Upper lobe of right lung (tissue), 1 donor: Measurements from ENCODE around the gene CHD5. TPM values are rescaled to one million over a fixed set of nuclear protein-coding genes. Genes with fewer than 3 reads are reported as not detected.

ENCODE experiments used
- ATAC-seq: fragments of 200-7000 bp; cut with Tn5 transposase; one replicate; pipeline ENCODE4 v1.9.1; 2020; ENCODE audit warnings: mild to moderate bottlenecking, moderate library complexity
- DNase-seq: peaks from one replicate; pipeline ENCODE4 v3.0.0-alpha.2; 2020
- H3K27ac ChIP-seq: fragments of 200-600 bp; one replicate; pipeline ENCODE4 v1.8.0; 2022
- H3K27me3 ChIP-seq: fragments of 200-600 bp; one replicate; pipeline ENCODE4 v1.8.0; 2022; ENCODE audit warnings: mild to moderate bottlenecking
- H3K36me3 ChIP-seq: fragments of 200-600 bp; one replicate; pipeline ENCODE4 v1.8.0; 2022
- H3K4me1 ChIP-seq: fragments of 200-600 bp; one replicate; pipeline ENCODE4 v1.8.0; 2022
- H3K4me3 ChIP-seq: fragments of 200-600 bp; one replicate; pipeline ENCODE4 v1.8.0; 2022; ENCODE audit warnings: mild to moderate bottlenecking
- H3K9me3 ChIP-seq: fragments of 200-600 bp; one replicate; pipeline ENCODE4 v1.8.0; 2022
- intact Hi-C: fragments of 100-400 bp; cut with DNase I; formaldehyde crosslinking; loops from one replicate; pipeline ENCODE4 v1.11.0; 2022
- total RNA-seq: library from RNA; stranded (reverse); fragmentation: NEBNext Ultra II Directional; extraction: Animal tissue kit (Norgen Biotek cat#: 25700); gene quantifications from one replicate; pipeline ENCODE4 v1.2.1, GENCODE V29; 2021
- TF ChIP-seq, protein P1 (sequence below): fragments of 200-600 bp; IDR thresholded peaks from one replicate; pipeline ENCODE4 v1.8.0; 2022; ENCODE audit warnings: antibody characterized with exemption
- donor health status: DM: no; HTN: yes; CAD: no; lungs with severe emphysema.

The CHD5 gene
- total RNA-seq, 1 donor from 2014 or later = 0.23 TPM

DNA sequence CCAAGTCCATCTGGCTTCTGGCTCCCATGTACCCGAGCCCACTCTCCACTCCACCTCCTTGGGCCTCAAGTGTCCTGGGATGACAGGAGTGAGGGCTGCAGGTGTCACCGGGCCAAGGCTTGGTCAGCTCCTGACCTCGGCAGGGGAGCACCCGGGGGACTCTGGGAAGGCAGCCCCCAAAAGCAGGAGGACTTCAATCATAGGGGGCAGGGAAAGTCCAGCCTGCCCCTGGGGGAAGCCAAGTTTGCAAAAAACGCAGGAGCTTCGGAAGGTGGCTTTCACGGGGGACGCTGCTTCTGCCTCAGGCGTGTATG is 77.6 kb downstream of the CHD5 start:
- Histone ChIP-seq H3K27ac (no peak overlapping the region), H3K9me3 (no peaks in the 10 kb centered on the region), H3K4me1 (no peaks in the 10 kb centered on the region), H3K36me3 (no peaks in the 10 kb centered on the region), H3K4me3 (no peak overlapping the region), H3K27me3 (peaks cover 12% of the 10 kb centered on the region)
- no peak for ATAC-seq
- TF ChIP-seq, protein P1, sequence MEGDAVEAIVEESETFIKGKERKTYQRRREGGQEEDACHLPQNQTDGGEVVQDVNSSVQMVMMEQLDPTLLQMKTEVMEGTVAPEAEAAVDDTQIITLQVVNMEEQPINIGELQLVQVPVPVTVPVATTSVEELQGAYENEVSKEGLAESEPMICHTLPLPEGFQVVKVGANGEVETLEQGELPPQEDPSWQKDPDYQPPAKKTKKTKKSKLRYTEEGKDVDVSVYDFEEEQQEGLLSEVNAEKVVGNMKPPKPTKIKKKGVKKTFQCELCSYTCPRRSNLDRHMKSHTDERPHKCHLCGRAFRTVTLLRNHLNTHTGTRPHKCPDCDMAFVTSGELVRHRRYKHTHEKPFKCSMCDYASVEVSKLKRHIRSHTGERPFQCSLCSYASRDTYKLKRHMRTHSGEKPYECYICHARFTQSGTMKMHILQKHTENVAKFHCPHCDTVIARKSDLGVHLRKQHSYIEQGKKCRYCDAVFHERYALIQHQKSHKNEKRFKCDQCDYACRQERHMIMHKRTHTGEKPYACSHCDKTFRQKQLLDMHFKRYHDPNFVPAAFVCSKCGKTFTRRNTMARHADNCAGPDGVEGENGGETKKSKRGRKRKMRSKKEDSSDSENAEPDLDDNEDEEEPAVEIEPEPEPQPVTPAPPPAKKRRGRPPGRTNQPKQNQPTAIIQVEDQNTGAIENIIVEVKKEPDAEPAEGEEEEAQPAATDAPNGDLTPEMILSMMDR = no peak
- DNase-seq = no peak
- intact Hi-C loops = no loop called here

DNA sequence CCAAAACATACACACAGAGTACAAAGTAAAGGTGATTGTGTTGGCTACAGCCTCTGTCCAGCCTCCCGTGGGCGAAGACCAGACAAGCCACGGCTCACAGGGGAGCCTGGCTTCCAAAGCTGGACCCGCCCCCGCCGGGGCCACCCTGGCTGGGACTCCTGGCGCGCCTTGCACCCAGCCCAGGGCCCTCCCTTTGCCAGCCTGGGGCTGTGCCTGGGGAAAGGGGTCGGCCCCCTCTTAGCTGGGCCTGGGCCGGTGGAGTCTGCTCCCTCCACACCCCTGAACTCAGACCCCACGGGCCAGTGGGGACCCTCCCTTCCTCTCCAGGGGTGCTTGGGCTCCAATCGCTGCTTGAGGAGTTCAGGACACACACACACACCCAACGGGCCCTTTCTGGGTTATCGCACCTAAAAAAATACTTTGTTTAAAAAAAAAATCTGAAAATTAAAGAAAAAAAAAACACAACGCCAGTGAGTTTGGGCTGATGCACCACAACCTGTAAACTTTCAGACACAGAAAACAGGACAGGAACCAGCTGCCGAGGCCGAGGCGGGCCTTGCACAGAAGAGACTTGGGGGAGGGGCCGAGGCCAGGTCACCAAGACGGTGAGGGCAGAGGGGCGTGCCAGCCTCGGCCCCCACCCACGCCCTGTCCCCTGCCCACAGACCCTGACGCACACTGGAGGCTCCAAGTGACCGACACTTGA is 78.1 kb downstream of the CHD5 start:
- Histone ChIP-seq H3K27ac (no peak overlapping the region), H3K4me1 (no peaks in the 10 kb centered on the region), H3K9me3 (no peaks in the 10 kb centered on the region), H3K36me3 (no peaks in the 10 kb centered on the region), H3K4me3 (no peak overlapping the region), H3K27me3 (peaks cover 12% of the 10 kb centered on the region)
- intact Hi-C loops = no loop called here
- ATAC-seq = no peak
- peak; percentile 63 for DNase-seq
- TF ChIP-seq, protein P1 = no peak

DNA sequence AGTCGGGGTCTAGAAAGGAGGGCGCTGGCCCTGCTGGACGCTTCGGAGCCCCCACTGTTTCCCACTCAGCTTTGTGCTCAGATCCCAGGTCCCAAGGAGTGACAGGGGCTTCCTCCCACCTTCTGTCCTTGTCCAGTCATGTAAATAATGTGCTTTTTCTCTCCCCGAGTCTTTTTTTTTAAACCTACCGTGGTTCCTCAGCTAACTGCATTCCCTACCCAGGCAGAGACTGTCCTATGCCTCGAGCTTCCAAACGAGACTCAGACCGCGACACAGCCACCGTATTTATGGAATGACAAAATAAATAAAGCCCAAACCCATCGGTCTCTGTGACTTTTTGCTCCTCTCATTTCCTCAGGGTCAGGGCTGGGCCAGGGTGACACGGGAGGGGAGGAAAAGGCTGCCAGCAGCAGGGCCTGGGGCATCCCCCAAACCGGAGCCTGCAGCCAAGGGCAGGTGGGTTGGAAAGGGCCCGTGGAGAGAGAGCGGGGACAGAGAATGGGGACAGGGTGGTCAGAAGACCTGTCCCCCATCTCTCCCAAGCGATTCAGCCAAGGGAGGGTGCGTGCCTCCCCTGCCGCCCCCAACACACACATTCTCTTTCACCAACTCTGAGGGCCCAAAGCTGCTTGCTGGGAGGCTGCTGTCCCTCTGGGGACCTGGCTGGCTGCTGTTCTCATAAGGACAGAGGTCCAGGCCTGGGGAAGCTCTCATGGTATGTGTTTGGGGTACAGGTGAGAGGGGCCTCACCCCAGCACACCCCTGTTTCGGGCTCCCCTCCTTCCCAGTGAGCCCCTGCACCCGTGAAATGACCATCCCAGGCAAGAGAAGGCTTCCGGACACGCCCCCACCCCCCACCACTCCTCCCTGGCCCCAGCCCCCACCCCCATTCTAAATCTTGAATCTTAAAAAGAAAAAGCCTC is 79.0 kb downstream of the CHD5 start:
- peak; percentile 57 for DNase-seq
- TF ChIP-seq, protein P1 = no peak

DNA sequence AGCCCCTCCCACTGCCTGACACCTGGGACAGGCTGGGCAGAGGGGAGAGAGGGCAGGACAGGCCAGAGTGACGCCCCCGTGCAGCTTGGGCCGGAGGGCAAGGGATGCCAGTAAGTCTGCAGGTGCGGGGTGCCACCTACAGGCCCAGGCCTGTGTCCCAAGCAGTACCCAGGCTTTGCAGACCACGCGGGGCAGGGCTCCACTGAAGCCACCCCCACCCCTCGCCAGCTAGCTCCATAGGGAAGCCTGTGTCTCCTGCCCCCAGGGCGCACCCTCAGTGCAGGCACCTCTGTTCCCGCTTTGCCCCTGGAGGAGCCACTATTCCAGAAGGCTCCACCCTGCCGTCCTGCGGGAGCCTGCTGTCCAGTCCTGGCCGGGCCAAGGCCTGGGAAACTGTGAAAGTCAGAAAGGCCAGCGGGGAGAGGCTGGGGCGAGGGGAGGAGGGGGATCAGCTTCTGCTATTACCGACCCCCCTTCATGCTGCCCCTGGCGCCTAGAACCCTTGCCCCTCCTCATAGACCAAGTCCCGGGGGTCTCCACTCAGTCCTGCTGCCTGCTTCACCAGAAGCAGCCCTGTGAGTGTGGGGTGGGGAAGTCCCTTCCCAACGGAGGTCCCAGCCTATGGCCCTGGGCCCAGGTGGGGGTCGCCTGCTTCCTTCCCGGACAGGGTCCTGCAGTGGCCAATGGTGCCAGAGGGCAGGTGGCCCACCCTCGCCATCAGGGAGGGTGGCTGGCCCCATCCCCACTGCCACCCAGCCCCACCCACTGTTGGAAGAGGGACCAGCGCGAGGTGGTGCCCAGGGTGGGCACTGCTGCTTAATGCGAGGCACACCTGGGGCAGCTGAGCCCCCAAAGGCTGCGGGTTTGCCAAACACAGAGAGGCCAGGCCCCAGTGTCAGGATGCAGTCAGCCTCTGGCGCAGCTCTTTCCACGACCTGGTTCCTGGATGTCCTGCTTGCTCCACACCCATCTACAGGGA is 80.0 kb downstream of the CHD5 start:
- Histone ChIP-seq H3K9me3 (no peaks in the 10 kb centered on the region), H3K27ac (no peak overlapping the region), H3K4me1 (no peaks in the 10 kb centered on the region), H3K4me3 (no peak overlapping the region), H3K27me3 (peaks cover 12% of the 10 kb centered on the region), H3K36me3 (no peaks in the 10 kb centered on the region)
- TF ChIP-seq, protein P1 = no peak
- DNase-seq = peak; percentile 63
- ATAC-seq = peak; percentile 35
- intact Hi-C loops = no loop called here

More for the DNA sequence above, 79.0 kb downstream of the CHD5 start:
- Histone ChIP-seq H3K4me3 (no peak overlapping the region), H3K4me1 (no peaks in the 10 kb centered on the region), H3K27ac (no peak overlapping the region), H3K9me3 (no peaks in the 10 kb centered on the region), H3K36me3 (no peaks in the 10 kb centered on the region), H3K27me3 (peaks cover 12% of the 10 kb centered on the region)
- intact Hi-C loops = no loop called here
- no peak for ATAC-seq

DNA sequence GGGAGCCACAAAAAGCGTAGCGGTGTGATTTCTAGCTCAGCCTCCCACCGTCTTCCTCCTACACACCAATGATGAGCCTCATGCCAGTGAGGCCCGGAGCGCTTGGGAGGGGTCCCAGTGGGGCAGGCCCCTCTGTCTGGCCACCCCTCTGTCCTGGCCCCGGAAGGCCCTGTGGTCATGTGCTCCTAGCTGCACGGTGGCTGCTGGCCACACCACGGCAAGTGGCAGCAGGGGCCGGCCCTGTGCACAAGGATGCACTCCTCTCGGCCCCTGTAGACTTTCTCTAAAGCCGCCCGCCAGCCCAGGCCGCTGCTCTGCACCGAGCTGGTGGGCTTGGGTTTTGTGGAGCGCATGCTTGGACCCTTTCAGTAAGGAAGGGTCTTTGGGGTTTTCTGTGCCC is 80.8 kb downstream of the CHD5 start:
- Histone ChIP-seq H3K9me3 (no peaks in the 10 kb centered on the region), H3K36me3 (no peaks in the 10 kb centered on the region), H3K27me3 (peaks cover 5% of the 10 kb centered on the region), H3K27ac (no peak overlapping the region), H3K4me3 (no peak overlapping the region), H3K4me1 (no peaks in the 10 kb centered on the region)
- TF ChIP-seq, protein P1 = no peak
- no peak for ATAC-seq
- peak; percentile 53 for DNase-seq
- intact Hi-C loops = no loop called here
